Measurements from ENCODE around the gene PLEKHM1.
A peak's percentile ranks its signal among the peaks of the same experiment; 100 is the strongest.

PLEKHM1 gene

DNA sequence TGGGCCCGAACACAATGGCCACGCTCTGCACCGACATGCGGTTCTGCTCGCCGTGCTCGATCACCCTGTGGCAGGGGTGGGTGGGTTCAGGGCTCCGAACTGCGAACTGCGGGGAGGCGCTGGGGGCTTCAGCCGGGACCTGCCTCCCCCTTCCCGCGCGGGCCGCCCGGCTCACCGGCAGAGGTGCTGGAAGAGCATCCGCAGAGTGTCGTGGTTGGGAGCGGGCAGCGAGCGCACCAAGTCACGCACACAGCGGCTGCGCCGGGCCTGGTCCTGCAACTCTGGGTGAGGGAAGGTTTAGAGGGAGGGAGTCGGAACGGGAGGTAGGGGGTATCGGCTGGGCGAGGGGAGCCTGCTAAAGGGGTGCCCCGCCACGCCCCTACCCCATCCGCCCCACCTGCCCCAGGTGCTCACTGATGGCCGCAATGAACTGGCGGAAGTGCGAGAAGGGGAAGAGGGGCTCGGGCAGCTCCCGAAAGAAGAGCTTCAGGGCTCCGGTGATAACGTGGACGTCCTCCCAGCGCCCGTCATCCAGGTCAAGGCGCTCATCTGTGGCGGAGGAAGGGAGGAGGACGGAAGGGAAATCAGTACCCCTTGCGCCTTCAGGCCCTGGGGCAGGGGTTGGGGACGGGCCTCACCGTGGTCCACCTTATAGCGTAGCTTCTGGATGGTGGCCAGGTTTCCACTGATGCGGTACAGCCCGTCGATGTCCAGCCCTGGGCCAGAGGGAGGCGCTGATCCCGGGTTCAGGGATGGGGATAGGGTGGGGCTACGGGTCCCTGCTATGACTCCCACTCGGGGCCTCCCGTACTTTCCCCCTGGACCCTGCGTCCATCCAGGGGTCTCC, 94.7 kb downstream of the PLEKHM1 start:
- no peak for DNase-seq

GRCh38 chr17:45394913-45395568, 95.5 kb downstream of the PLEKHM1 start:
- DNase-seq, result peak; percentile 60

GRCh38 chr17:45394564-45394912, 96.0 kb downstream of the PLEKHM1 start:
- no peak for DNase-seq

DNA sequence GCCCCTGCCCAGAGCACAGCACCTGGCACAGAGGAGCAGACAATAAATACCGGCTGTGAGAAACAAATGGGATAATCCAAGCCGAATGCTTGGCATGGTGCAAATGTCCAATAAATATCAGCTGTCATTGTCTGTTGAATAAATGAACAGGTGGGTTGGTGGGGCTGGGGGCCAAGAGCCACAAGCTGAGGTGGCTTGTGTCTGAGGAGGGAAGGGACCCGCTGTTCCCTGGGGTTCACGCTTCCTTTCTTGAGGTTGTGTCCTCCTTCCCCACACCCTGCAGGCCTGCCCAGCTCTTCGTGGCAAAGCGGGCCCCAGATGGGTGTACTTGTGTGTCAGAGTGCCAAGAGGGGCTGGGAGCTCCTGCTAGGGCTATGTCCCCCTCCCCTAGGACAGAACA, 96.4 kb downstream of the PLEKHM1 start:
- DNase-seq, result no peak

- no peak for DNase-seq
Observed at GRCh38 chr17:45393411-45393810, 97.1 kb downstream of the PLEKHM1 start.

DNA sequence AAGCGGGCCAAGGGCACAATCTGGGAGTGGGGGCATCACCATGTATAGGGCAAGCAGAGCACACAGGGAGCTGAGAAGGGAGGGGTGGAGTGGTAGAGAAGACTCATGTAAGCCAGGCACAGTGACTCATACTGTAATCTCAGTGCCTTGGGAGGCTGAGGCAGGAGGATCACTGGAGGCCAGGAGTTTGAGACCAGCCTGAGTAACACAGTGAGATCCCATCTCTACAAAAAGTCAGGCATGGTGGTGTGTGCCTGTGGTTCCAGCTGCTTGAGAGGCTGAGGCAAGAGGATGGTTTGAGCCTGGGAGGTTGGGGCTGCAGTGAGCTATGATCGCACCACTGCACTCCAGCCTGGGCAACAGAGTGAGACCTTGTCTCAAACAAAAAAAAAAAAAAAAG, 98.6 kb downstream of the PLEKHM1 start:
- DNase-seq, result no peak

GRCh38 chr17:45391291-45391690, 99.2 kb downstream of the PLEKHM1 start:
- no peak for DNase-seq

GRCh38 chr17:45389354-45389753, 101.2 kb downstream of the PLEKHM1 start:
- DNase-seq, result no peak

DNA sequence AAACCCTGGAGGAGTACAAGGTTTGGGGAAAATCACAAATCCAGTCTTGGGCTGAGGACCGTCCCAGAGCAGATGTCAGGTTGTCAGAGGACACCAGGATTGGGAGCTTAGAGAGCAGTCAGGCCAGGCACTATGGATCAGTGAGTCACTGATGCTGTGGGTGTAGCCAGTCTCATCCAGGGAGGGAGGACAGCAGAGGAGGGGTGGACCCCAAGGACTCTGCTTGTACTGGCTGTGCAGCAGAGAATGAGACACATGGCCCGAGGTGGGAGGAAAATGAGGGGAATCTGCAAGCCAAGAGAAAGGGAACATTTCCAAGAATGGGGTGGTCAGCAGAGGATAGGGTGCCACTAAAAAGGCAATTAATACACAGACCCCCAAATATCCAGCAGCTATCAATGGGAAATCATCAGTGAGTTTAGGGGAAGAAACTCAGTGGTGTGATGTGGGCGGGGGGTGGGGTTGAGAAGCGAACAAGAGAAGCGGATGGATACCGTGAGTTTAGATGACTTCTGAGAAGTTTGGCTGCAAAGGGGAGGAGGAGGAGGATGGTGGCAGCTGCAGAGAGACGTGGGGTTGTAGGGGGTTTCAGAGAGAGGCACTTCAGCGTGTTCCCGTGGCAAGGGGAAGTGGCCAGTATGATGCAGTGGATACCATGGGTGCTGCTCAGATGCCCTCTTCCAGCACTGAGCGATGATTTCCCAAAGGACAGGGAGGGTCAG, 101.8 kb downstream of the PLEKHM1 start:
- DNase-seq, result no peak

DNA sequence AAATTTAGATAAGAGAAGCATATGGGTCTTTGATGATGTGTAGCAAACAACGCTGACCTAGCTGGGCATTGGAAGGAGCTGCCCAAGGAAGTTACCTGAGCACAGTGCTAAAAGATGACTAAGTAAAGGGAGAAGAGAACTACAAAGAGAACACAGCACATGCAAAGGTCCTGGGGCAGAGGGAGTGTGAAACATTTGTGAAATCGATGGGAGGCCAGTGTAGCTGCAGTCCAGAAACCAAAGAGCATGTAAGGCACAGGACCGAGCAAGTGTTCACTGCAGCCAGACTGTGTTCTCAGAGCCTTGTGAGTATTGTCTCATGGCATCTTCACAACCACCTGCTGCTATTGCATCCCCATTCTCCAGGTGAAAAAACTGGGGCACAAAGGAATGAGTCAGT, 102.8 kb downstream of the PLEKHM1 start:
- DNase-seq, result no peak

DNA sequence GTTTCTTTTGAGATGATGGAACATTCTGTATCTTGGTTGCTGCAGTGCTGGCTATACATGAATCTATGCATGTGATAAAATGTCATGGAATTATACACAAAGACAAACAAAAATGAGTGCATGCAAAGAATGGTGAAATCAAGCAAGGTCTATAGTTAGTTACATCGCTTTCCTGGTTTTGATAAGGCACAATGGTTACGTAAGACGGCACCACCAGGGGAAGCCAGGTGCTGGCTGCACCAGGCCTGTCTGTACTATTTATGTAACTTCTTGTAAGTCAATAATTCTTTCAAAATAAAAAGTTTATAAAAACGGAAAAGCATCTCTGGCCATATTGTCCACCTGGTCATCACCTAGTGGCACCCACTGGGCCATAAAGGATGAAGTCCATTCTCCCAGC, 104.3 kb downstream of the PLEKHM1 start:
- DNase-seq, result no peak

Data from NCI-H1092 (cell line).